ENCODE measurements around the gene GRIA2.

Gene GRIA2

DNA sequence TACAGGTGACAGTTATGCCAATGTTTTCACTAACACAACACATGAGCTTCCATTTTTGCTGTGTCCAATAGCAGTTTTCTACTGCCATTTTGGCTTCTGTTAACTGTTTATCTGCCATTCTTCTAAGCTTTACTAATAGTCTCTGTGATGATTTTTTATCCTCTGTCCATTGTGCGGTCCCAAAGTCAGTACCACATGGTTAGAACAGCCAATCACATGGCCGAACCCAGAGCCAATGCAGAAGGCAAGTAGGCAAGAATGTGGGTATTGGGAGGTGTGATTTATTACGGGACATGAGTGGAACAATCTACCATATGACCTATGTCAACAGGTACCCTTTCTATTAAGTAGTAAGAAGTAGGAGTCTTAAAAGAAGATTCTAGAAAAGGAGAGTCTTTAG lies 61.5 kb downstream of the GRIA2 start:
- H3K4me3 ChIP-seq (ENCODE audit: low read depth in 1 of 2, low read length in 1 of 2): no peak overlapping the region
- H3K27ac ChIP-seq: no peak overlapping the region
- no peaks in the 10 kb centered on the region for H3K27me3 ChIP-seq
- TF ChIP-seq, protein P1, sequence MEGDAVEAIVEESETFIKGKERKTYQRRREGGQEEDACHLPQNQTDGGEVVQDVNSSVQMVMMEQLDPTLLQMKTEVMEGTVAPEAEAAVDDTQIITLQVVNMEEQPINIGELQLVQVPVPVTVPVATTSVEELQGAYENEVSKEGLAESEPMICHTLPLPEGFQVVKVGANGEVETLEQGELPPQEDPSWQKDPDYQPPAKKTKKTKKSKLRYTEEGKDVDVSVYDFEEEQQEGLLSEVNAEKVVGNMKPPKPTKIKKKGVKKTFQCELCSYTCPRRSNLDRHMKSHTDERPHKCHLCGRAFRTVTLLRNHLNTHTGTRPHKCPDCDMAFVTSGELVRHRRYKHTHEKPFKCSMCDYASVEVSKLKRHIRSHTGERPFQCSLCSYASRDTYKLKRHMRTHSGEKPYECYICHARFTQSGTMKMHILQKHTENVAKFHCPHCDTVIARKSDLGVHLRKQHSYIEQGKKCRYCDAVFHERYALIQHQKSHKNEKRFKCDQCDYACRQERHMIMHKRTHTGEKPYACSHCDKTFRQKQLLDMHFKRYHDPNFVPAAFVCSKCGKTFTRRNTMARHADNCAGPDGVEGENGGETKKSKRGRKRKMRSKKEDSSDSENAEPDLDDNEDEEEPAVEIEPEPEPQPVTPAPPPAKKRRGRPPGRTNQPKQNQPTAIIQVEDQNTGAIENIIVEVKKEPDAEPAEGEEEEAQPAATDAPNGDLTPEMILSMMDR (IDR thresholded peaks at IDR 0.05): no peak
- no peaks in the 10 kb centered on the region for H3K4me1 ChIP-seq (ENCODE audit: control insufficient read depth in 1 of 2, insufficient read depth in 1 of 2, low read depth in 1 of 2, low read length in 1 of 2)
- H3K36me3 ChIP-seq: no peaks in the 10 kb centered on the region
- H3K9me3 ChIP-seq: no peaks in the 10 kb centered on the region

DNA sequence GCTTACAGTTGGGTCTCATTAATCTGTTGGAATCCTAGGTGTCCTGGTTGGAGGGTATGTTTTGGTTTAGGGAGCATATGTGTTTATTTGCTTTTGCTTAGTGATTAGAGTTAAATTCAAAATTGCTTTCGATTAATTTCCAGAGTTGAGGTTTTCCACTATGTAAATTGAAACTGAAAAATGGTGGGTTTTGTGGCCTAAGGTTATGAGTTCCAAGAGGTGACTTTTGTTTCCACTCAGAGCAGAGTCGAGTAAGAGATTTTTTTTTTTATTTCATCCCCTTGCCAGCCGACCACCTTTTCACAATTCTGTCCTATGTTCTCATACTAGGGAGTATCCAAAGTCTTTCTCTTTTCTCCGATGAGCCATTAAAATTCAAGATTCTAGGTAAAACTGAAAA lies 66.9 kb downstream of the GRIA2 start:
- Histone ChIP-seq H3K36me3 (no peaks in the 10 kb centered on the region), H3K27me3 (no peaks in the 10 kb centered on the region), H3K27ac (no peak overlapping the region), H3K4me3 (ENCODE audit: low read depth in 1 of 2, low read length in 1 of 2) (no peak overlapping the region), H3K4me1 (ENCODE audit: control insufficient read depth in 1 of 2, insufficient read depth in 1 of 2, low read depth in 1 of 2, low read length in 1 of 2) (no peaks in the 10 kb centered on the region), H3K9me3 (no peaks in the 10 kb centered on the region)
- TF ChIP-seq, protein P1 (IDR thresholded peaks at IDR 0.05): no peak

DNA sequence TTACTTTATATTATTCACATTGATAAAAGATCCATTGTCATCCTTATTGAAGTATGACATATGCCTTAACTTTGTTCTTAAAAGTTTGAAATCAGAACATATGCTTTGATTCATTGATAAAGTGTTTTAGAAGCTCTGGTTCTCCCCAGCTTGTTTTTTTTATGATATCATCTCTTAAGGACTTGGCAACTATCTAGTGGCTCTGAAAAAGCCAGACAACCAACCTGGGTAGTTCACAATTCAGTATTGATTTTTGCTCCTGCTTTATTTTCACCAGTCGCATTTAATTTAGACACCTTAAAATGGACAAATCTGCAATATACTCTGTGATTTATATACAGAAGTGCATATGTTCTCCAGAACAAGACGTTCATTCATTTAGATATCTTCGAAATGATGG lies 70.1 kb downstream of the GRIA2 start:
- no peak overlapping the region for H3K27ac ChIP-seq
- no peaks in the 10 kb centered on the region for H3K9me3 ChIP-seq
- TF ChIP-seq, protein P1 (IDR thresholded peaks at IDR 0.05): no peak
- H3K27me3 ChIP-seq: no peaks in the 10 kb centered on the region
- no peak overlapping the region for H3K4me3 ChIP-seq (ENCODE audit: low read depth in 1 of 2, low read length in 1 of 2)
- no peaks in the 10 kb centered on the region for H3K36me3 ChIP-seq
- no peaks in the 10 kb centered on the region for H3K4me1 ChIP-seq (ENCODE audit: control insufficient read depth in 1 of 2, insufficient read depth in 1 of 2, low read depth in 1 of 2, low read length in 1 of 2)

DNA sequence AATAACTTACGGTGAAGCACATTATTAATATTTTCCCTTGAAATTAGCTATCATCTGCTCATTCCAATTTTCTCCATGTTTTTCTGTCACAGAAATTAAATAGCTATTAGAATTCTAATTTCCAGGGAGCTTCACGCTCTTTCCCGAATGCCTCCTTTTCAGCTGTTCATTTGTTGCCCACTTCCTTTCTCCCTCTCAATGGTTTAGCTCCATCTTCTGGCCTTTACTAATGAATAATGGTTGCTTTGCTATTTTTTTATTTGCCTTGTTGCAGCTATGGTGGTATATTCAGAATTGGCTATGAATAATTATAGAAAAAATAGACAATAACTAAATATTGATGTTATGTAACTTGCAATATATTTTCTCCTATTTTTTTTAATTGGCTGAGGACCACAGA lies 70.5 kb downstream of the GRIA2 start:
- Histone ChIP-seq H3K27me3 (no peaks in the 10 kb centered on the region), H3K4me1 (ENCODE audit: control insufficient read depth in 1 of 2, insufficient read depth in 1 of 2, low read depth in 1 of 2, low read length in 1 of 2) (no peaks in the 10 kb centered on the region), H3K4me3 (ENCODE audit: low read depth in 1 of 2, low read length in 1 of 2) (no peak overlapping the region), H3K27ac (no peak overlapping the region), H3K36me3 (no peaks in the 10 kb centered on the region), H3K9me3 (no peaks in the 10 kb centered on the region)
- TF ChIP-seq, protein P1 (IDR thresholded peaks at IDR 0.05): no peak

DNA sequence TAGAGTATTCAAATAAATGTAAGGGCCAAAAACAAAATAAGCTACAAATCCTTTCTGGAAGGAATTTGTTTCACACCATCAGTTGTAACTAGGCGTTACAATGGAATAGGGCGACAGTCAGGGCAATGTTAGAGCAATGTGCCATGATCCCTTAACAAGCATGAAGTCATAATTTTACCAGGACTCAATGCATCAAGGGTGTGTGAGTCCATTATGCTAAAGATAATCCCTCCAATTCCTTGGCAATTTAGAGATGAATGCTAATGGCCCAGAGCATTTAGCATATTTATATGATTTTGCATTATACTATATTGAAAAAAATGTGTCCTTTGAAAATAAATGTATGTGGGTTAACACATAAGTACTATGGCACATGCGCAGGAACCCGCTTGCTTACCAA lies 73.1 kb downstream of the GRIA2 start:
- H3K36me3 ChIP-seq: no peaks in the 10 kb centered on the region
- H3K4me3 ChIP-seq (ENCODE audit: low read depth in 1 of 2, low read length in 1 of 2): no peak overlapping the region
- H3K9me3 ChIP-seq: no peaks in the 10 kb centered on the region
- TF ChIP-seq, protein P1 (IDR thresholded peaks at IDR 0.05): no peak
- H3K27ac ChIP-seq: no peak overlapping the region
- no peaks in the 10 kb centered on the region for H3K4me1 ChIP-seq (ENCODE audit: control insufficient read depth in 1 of 2, insufficient read depth in 1 of 2, low read depth in 1 of 2, low read length in 1 of 2)
- no peaks in the 10 kb centered on the region for H3K27me3 ChIP-seq

DNA sequence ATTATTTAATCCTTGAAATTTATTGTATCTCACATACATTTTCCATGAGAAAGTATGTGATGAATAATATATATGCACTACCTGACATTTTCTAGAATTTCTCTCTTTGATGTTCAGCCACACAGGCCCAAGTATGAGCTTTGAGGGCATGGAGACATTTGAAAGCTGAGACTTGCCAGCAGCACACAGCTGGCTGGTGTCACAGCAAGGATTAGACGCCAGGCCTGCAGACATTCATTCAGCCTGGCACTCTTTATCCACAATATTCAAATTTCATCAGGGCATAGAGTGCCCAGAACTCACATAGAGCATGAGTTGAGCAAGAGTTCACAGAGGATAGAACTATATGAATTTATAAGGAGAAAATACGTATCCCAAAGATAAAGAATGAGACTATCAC lies 74.0 kb downstream of the GRIA2 start:
- Histone ChIP-seq H3K36me3 (no peaks in the 10 kb centered on the region), H3K27me3 (no peaks in the 10 kb centered on the region), H3K9me3 (no peaks in the 10 kb centered on the region), H3K27ac (no peak overlapping the region), H3K4me3 (ENCODE audit: low read depth in 1 of 2, low read length in 1 of 2) (no peak overlapping the region), H3K4me1 (ENCODE audit: control insufficient read depth in 1 of 2, insufficient read depth in 1 of 2, low read depth in 1 of 2, low read length in 1 of 2) (no peaks in the 10 kb centered on the region)
- TF ChIP-seq, protein P1 (IDR thresholded peaks at IDR 0.05): no peak

Measured in neutrophil (primary cell).